K562 (cell line): Measurements from ENCODE around the gene CASR. TPM values are rescaled to one million over a fixed set of nuclear protein-coding genes. Genes with fewer than 3 reads are reported as not detected.

Experiments
- ATAC-seq: fragments of 200-7000 bp; cut with Tn5 transposase; 3 replicates; pipeline ENCODE4 v1.9.1; 2020; ENCODE audit warnings: moderate library complexity
- BruUV-seq: library from RNA; stranded (reverse); fragments of 400-500 nt; replicated peaks from 2 replicates; lab custom pipeline; 2021; lab: Mats Ljungman, UMichigan
- CTCF ChIA-PET: fragments of 300-600 bp; formaldehyde crosslinking; extraction: SDS; loops from one replicate; lab custom pipeline; 2021; ENCODE audit warnings: low intra/inter-chr PET ratio; lab: Yijun Ruan, JAX
- POLR2A ChIA-PET: fragments of 300-600, 350-650 bp; sonication (Branson Sonifier 250); formaldehyde crosslinking; extraction: SDS; loops from one replicate; lab custom pipeline; 2021; ENCODE audit warnings: antibody characterized with exemption, inconsistent platforms; lab: Yijun Ruan, JAX
- DNase-seq, 4 experiments: peaks; one replicate each; pipeline versions ENCODE4 v3.0.0 to v3.0.0-alpha.2; 2011 to 2018; ENCODE audit warnings: low spot score in 3 of 4, mixed read lengths in 3 of 4; ENCODE audit errors: extremely low read depth in 1 of 4
- FAIRE-seq: peaks from 2 replicates; lab custom pipeline; 2011; peaks lifted over from hg19 to GRCh38; lab: Jason Lieb, UNC
- H2AFZ ChIP-seq: 2 replicates; pipeline ENCODE4 v1.6.0; 2011; ENCODE audit warnings: low read depth, low read length, control low read depth, inconsistent platforms
- H3K27ac ChIP-seq: fragments of 200-600 bp; 3 replicates; pipeline ENCODE4 v1.8.0; 2011; ENCODE audit warnings: low read depth, mild to moderate bottlenecking, control low read depth, inconsistent platforms, low read length, moderate library complexity, mixed read lengths; ENCODE audit errors: extremely low read depth
- H3K27me3 ChIP-seq, 2 experiments: fragments of 300-600 bp in 1 of 2; 2 replicates in 1 of 2; 3 replicates in 1 of 2; pipeline versions ENCODE4 v1.6.0 to v1.8.0; 2011; ENCODE audit warnings: inconsistent platforms in 2 of 2, low read length in 2 of 2, mild to moderate bottlenecking in 1 of 2, mixed read lengths in 1 of 2, moderate library complexity in 1 of 2; ENCODE audit not compliant: control insufficient read depth in 2 of 2, insufficient read depth in 2 of 2
- H3K36me3 ChIP-seq: fragments of 300-600 bp; 3 replicates; pipeline ENCODE4 v1.8.0; 2011; ENCODE audit warnings: mild to moderate bottlenecking, low read length, inconsistent platforms; ENCODE audit not compliant: control insufficient read depth, insufficient read depth
- H3K4me1 ChIP-seq, 2 experiments: fragments of 200-600 bp in 1 of 2; replicated peaks in 1 of 2; 2 replicates in 1 of 2; 3 replicates in 1 of 2; pipeline versions ENCODE4 v1.5.1 to v1.8.0; 2011; ENCODE audit warnings: inconsistent platforms in 2 of 2, low read length in 2 of 2, mild to moderate bottlenecking in 1 of 2, mixed read lengths in 1 of 2, moderate library complexity in 1 of 2; ENCODE audit not compliant: control insufficient read depth in 2 of 2, insufficient read depth in 2 of 2
- H3K4me2 ChIP-seq: 2 replicates; pipeline ENCODE4 v1.6.1; 2011; ENCODE audit warnings: low read length, control low read depth, inconsistent platforms, mixed read lengths; ENCODE audit not compliant: insufficient read depth
- H3K4me3 ChIP-seq: fragments of 200-600 bp; sonication (generic), shearing (Covaris generic); 2 replicates; pipeline ENCODE4 v1.5.1; 2016; ENCODE audit warnings: control low read depth, inconsistent platforms
- H3K79me2 ChIP-seq: fragments of 200-600 bp; 3 replicates; pipeline ENCODE4 v1.8.0; 2011; ENCODE audit warnings: low read length, inconsistent platforms; ENCODE audit not compliant: control insufficient read depth, insufficient read depth
- H3K9ac ChIP-seq, 2 experiments: 2 replicates each; pipeline versions ENCODE4 v1.6.0 to v1.6.1; 2011; ENCODE audit warnings: low read depth in 2 of 2, low read length in 2 of 2, control low read depth in 1 of 2, inconsistent platforms in 1 of 2, mild to moderate bottlenecking in 1 of 2, mixed read lengths in 1 of 2; ENCODE audit not compliant: insufficient read depth in 1 of 2
- H3K9me1 ChIP-seq: one replicate; pipeline ENCODE4 v1.6.0; 2011; ENCODE audit warnings: inconsistent platforms, mild to moderate bottlenecking, low read length, moderate library complexity; ENCODE audit not compliant: control insufficient read depth, insufficient read depth
- H3K9me3 ChIP-seq: replicated peaks from 2 replicates; pipeline ENCODE4 v1.5.1; 2011; ENCODE audit warnings: low read depth, low read length, inconsistent platforms; ENCODE audit not compliant: control insufficient read depth, insufficient read depth
- H4K20me1 ChIP-seq: replicated peaks from 2 replicates; pipeline ENCODE4 v1.6.1; 2011; ENCODE audit warnings: low read length, inconsistent platforms, mixed read lengths; ENCODE audit not compliant: control insufficient read depth, insufficient read depth
- ASH1L ChIP-seq: fragments of 450-650 bp; IDR thresholded peaks from 2 replicates; pipeline ENCODE4 v1.6.1; 2018; ENCODE audit warnings: borderline replicate concordance, mild to moderate bottlenecking, low read depth; ENCODE audit not compliant: partially characterized antibody
- ERF ChIP-seq: fragments of 450-650 bp; formaldehyde crosslinking; IDR thresholded peaks from 2 replicates; pipeline ENCODE4 v1.4.0; 2020; ENCODE audit warnings: mild to moderate bottlenecking, mixed read lengths
- MTA2 ChIP-seq: fragments of 450-650 bp; IDR thresholded peaks from 2 replicates; pipeline ENCODE4 v1.6.1; 2016; ENCODE audit warnings: low read depth
- SMARCB1 ChIP-seq: IDR thresholded peaks from 2 replicates; pipeline ENCODE4 v1.6.1; 2011; ENCODE audit warnings: improper control_type of control experiment, low read depth; ENCODE audit not compliant: insufficient read length
- WGBS: fragments of 100-300 bp; shearing (Covaris generic); methylation state at CpG from one replicate; pipeline ENCODE4 v1.1.6; 2016; ENCODE audit warnings: low coverage, mixed read lengths; ENCODE audit not compliant: insufficient coverage; ENCODE audit errors: missing lambda C conversion rate; 5-methylcytosine and 5-hydroxymethylcytosine counted together
- in situ Hi-C: fragments of 300-500 bp; cut with MboI; formaldehyde crosslinking; loops from 4 replicates; pipeline ENCODE4 v1.15.0; 2018; ENCODE audit warnings: inconsistent platforms, mixed read lengths
- intact Hi-C: fragments of 100-400 bp; cut with micrococcal nuclease; formaldehyde crosslinking; loops from 2 replicates; pipeline ENCODE4 v1.14.2; 2022
- polyA plus RNA-seq, 8 experiments: library from polyadenylated mRNA; depleted of rRNA in 4 of 8; stranded (reverse) in 5 of 8; unstranded in 3 of 8; fragments of >200 nt; fragmentation: Nextera tagmentation in 2 of 8; fragmentation: Illumina TruSeq in 1 of 8; extraction: Ambion mirVana in 2 of 8; extraction: Trizol in 1 of 8; gene quantifications; 2 replicates each; pipeline versions ENCODE4 v1.2.1 to v1.2.3, GENCODE V29; 2011 to 2014; ENCODE audit warnings: inconsistent platforms in 1 of 8, missing spikeins in 1 of 8
- total RNA-seq, 7 experiments: library from RNA; depleted of rRNA in 6 of 7; stranded (reverse); fragments of >200 nt in 6 of 7; fragmentation: Illumina TruSeq in 2 of 7; extraction: Trizol in 2 of 7; gene quantifications; 2 replicates each; pipeline versions ENCODE4 v1.2.1 to v1.2.3, GENCODE V29; 2011 to 2021; ENCODE audit warnings: low replicate concordance in 1 of 7
- TF ChIP-seq, protein P1 (sequence below): fragments of 250-450 bp; sonication (Bioruptor Pico); IDR thresholded peaks from 2 replicates; pipeline ENCODE4 v1.4.0; 2020; ENCODE audit warnings: borderline replicate concordance
- TF ChIP-seq, protein P2 (sequence below): fragments of 250-450 bp; sonication (Bioruptor Pico); IDR thresholded peaks from 2 replicates; pipeline ENCODE4 v1.5.0; 2021; ENCODE audit warnings: mild to moderate bottlenecking, borderline replicate concordance
- TF ChIP-seq, protein P3 (sequence below), 2 experiments: IDR thresholded peaks; 2 replicates each; pipeline ENCODE4 v1.6.1; 2011; ENCODE audit warnings: borderline replicate concordance in 1 of 2, control low read depth in 1 of 2, low read depth in 1 of 2, low read length in 1 of 2, mild to moderate bottlenecking in 1 of 2, mixed read lengths in 1 of 2, moderate library complexity in 1 of 2; ENCODE audit not compliant: insufficient read depth in 1 of 2, insufficient read length in 1 of 2, poor library complexity in 1 of 2, severe bottlenecking in 1 of 2; ENCODE audit errors: extremely low read depth in 1 of 2
- TF ChIP-seq, protein P4 (sequence below): sonication (generic); formaldehyde crosslinking; IDR thresholded peaks from 2 replicates; pipeline ENCODE4 v1.8.0; 2022; ENCODE audit warnings: mild to moderate bottlenecking, missing genetic modification reagents

Gene CASR
- total and polyA plus RNA-seq, 9 of the 15 experiments (the other 6 are each of a cell fraction or from before 2014, with no cell fraction given) = not detected

DNA sequence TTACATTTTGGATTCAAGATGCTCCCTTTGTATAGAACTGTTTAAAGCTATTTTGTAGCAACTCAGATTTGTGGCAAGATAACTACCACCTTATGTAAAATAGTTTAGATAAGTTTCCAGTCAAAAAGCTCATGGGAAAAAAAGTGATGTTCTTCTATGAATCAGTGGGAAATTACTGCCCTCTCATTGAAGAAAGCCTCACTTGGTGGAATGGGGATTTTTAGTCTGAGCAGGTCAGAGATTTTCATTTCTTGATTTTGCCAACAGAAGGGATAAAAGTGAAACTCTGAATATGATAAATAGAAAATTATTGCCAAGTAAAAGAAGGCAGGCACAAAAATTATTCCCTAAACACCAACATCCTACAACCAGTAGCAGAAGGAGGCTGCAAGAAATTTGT is 115.7 kb downstream of the CASR start (continued):
- TF ChIP-seq, protein P1, sequence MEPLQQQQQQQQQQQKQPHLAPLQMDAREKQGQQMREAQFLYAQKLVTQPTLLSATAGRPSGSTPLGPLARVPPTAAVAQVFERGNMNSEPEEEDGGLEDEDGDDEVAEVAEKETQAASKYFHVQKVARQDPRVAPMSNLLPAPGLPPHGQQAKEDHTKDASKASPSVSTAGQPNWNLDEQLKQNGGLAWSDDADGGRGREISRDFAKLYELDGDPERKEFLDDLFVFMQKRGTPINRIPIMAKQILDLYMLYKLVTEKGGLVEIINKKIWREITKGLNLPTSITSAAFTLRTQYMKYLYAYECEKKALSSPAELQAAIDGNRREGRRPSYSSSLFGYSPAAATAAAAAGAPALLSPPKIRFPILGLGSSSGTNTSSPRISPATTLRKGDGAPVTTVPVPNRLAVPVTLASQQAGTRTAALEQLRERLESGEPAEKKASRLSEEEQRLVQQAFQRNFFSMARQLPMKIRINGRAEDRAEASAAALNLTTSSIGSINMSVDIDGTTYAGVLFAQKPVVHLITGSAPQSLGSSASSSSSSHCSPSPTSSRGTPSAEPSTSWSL (CRISPR knock-in tag) = no peak
- TF ChIP-seq ERF (CRISPR knock-in tag) (no peak), SMARCB1 (no peak), MTA2 (no peak)
- TF ChIP-seq, protein P2, sequence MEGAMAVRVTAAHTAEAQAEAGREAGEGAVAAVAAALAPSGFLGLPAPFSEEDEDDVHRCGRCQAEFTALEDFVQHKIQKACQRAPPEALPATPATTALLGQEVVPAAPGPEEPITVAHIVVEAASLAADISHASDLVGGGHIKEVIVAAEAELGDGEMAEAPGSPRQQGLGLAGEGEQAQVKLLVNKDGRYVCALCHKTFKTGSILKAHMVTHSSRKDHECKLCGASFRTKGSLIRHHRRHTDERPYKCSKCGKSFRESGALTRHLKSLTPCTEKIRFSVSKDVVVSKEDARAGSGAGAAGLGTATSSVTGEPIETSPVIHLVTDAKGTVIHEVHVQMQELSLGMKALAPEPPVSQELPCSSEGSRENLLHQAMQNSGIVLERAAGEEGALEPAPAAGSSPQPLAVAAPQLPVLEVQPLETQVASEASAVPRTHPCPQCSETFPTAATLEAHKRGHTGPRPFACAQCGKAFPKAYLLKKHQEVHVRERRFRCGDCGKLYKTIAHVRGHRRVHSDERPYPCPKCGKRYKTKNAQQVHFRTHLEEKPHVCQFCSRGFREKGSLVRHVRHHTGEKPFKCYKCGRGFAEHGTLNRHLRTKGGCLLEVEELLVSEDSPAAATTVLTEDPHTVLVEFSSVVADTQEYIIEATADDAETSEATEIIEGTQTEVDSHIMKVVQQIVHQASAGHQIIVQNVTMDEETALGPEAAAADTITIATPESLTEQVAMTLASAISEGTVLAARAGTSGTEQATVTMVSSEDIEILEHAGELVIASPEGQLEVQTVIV = no peak
- TF ChIP-seq, all 486 proteins: peak for 0

DNA sequence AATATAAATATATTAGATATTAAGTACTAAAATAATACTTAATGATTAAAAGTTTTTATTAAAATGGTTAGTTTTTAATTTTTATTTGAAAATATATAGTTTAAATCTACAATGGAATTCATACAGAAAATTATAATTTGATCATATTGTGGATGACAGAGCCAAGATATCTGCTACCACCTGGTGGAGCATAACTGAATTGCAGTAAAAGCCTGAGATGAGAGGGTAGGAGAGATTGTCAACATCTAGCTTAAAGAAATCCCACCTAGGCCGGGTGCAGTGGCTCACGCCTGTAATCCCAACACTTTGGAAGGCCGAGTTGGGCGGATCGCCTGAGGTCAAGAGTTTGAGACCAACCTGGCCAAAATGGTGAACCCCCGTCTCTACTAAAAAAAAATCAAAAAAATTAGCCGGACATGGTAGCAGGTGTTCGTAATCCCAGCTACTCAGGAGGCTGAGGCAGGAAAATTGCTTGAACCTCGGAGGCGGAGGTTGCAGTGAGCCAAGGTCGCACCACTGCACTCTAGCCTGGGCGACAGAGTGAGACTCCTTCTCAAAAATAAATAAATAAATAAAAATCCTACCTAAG is 116.5 kb downstream of the CASR start:
- WGBS = 20% methylated on average over 3 of the region's 12 CpGs
- H3K9me3 ChIP-seq = no peaks in the 10 kb centered on the region
- no peak overlapping the region for H3K4me2 ChIP-seq
- FAIRE-seq (peak; percentile 51), ATAC-seq (no peak), DNase-seq (peak; percentile 26 to 46 (median 30))
- POLR2A ChIA-PET = interaction anchor here (1.9 kb wide), 1 partner anchor 13 kb away, joined by 5 read pairs; no protein-coding TSS in a partner anchor
- intact Hi-C loops (loop anchor here (1.0 kb wide), 2 partner anchors 199 to 754 kb away; no protein-coding TSS in a partner anchor), in situ Hi-C loops (no loop called here)
- CTCF ChIA-PET = interaction anchor here (0.9 kb wide), 1 partner anchor 753 kb away, joined by 4 read pairs; no protein-coding TSS in a partner anchor
- H3K9me1 ChIP-seq = no peaks in the 10 kb centered on the region
- no peaks in the 10 kb centered on the region for H3K4me1 ChIP-seq
- no peak overlapping the region for H3K4me3 ChIP-seq
- H3K36me3 ChIP-seq = no peaks in the 10 kb centered on the region
- no peaks in the 10 kb centered on the region for H3K79me2 ChIP-seq
- no peak overlapping the region for H3K27ac ChIP-seq
- BruUV-seq = no TSS peak
- H3K9ac ChIP-seq = no peak overlapping the region
- H4K20me1 ChIP-seq = no peaks in the 10 kb centered on the region
- H2AFZ ChIP-seq = no peak overlapping the region
- no peaks in the 10 kb centered on the region for H3K27me3 ChIP-seq
- TF ChIP-seq, protein P3, sequence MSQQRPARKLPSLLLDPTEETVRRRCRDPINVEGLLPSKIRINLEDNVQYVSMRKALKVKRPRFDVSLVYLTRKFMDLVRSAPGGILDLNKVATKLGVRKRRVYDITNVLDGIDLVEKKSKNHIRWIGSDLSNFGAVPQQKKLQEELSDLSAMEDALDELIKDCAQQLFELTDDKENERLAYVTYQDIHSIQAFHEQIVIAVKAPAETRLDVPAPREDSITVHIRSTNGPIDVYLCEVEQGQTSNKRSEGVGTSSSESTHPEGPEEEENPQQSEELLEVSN (IDR thresholded peaks at IDR 0.05; ENCODE audit: borderline replicate concordance in 1 of 2, extremely low read depth in 1 of 2, insufficient read depth in 1 of 2, insufficient read length in 1 of 2, low read depth in 1 of 2, low read length in 1 of 2, poor library complexity in 1 of 2, severe bottlenecking in 1 of 2) = no peak
- no peak for TF ChIP-seq ASH1L
- TF ChIP-seq, protein P4, sequence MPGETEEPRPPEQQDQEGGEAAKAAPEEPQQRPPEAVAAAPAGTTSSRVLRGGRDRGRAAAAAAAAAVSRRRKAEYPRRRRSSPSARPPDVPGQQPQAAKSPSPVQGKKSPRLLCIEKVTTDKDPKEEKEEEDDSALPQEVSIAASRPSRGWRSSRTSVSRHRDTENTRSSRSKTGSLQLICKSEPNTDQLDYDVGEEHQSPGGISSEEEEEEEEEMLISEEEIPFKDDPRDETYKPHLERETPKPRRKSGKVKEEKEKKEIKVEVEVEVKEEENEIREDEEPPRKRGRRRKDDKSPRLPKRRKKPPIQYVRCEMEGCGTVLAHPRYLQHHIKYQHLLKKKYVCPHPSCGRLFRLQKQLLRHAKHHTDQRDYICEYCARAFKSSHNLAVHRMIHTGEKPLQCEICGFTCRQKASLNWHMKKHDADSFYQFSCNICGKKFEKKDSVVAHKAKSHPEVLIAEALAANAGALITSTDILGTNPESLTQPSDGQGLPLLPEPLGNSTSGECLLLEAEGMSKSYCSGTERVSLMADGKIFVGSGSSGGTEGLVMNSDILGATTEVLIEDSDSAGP = no peak
